ENCODE results near the gene SERINC5.
A peak's percentile ranks its signal among the peaks of the same experiment; 100 is the strongest.

Gene SERINC5

DNA sequence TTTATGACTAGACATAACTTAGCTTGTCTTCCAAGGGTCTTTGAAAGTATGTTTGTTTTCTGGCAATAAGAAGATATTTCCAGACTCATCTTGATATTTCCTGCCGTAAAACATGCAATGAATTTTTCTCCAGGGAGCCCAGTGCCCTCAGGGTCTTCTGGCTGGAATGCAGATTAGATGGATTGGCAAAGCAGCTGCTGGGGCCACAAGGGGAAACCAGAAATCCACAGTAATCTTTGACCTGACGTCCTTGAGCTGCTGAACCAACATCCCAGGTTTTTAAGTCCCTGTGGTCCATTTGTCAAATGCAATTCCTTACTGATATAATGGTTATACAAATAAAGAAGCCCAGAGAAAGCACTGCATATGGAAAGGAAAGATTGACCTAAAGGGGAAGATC lies 127.7 kb downstream of the SERINC5 start:
- H3K4me3 ChIP-seq (ENCODE audit: control insufficient read depth, low read depth, low read length) = no peak overlapping the region
- no peak for DNase-seq (ENCODE audit: low read depth)
- TF ChIP-seq, protein P1, sequence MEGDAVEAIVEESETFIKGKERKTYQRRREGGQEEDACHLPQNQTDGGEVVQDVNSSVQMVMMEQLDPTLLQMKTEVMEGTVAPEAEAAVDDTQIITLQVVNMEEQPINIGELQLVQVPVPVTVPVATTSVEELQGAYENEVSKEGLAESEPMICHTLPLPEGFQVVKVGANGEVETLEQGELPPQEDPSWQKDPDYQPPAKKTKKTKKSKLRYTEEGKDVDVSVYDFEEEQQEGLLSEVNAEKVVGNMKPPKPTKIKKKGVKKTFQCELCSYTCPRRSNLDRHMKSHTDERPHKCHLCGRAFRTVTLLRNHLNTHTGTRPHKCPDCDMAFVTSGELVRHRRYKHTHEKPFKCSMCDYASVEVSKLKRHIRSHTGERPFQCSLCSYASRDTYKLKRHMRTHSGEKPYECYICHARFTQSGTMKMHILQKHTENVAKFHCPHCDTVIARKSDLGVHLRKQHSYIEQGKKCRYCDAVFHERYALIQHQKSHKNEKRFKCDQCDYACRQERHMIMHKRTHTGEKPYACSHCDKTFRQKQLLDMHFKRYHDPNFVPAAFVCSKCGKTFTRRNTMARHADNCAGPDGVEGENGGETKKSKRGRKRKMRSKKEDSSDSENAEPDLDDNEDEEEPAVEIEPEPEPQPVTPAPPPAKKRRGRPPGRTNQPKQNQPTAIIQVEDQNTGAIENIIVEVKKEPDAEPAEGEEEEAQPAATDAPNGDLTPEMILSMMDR (IDR thresholded peaks at IDR 0.05; ENCODE audit: control insufficient read depth, insufficient read depth, low read depth, low read length, missing control alignments) = no peak

DNA sequence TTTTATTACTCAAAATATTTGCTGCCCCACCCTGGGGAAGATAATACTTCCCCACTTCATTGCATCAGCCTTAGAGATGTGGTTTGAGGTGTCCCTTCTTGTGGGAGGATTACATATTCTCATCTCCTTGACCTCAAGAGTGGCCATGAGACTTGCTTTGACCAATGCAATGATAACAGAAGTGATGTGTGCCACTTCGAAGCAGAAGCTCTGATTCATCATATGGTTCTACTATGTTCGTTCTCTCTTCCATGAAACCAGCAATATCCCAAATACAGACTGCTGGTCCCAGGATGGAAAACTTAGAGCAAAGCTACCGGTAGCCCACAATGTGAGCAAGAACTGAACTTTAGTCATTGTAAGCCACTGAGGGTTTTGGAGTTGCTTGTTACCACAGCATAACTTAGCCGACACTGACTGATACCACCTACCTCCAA lies 128.7 kb downstream of the SERINC5 start:
- peak; percentile 24 for DNase-seq (ENCODE audit: low read depth)
- TF ChIP-seq, protein P1 (IDR thresholded peaks at IDR 0.05; ENCODE audit: control insufficient read depth, insufficient read depth, low read depth, low read length, missing control alignments) = no peak
- H3K4me3 ChIP-seq (ENCODE audit: control insufficient read depth, low read depth, low read length) = no peak overlapping the region

DNA sequence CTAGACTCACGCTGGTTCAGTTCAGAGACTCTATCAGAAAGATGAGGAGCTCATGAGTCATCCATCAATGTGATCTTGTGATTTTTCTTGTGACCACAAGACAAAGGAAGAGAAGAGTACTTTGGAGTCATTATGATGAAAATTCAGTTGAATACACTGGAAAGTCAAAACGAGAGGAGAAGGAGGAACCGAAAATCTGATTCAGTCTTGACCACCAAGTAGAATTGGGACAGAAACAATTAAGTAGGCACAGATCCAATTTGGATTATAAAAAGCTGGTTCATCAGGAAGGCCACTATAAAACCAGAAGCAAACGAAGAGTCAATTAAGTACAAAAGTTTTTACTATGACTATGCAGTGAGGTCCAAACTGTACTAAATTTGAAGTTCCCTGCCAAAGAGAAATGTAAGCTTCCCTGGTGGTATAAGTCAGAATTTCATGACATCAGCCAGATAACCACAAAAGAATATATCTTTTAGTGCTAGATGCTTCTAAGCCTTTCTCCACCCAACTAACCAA lies 129.8 kb downstream of the SERINC5 start:
- TF ChIP-seq, protein P1 (IDR thresholded peaks at IDR 0.05; ENCODE audit: control insufficient read depth, insufficient read depth, low read depth, low read length, missing control alignments) = peak; percentile 5
- no peak overlapping the region for H3K4me3 ChIP-seq (ENCODE audit: control insufficient read depth, low read depth, low read length)
- DNase-seq (ENCODE audit: low read depth) = peak; percentile 73

DNA sequence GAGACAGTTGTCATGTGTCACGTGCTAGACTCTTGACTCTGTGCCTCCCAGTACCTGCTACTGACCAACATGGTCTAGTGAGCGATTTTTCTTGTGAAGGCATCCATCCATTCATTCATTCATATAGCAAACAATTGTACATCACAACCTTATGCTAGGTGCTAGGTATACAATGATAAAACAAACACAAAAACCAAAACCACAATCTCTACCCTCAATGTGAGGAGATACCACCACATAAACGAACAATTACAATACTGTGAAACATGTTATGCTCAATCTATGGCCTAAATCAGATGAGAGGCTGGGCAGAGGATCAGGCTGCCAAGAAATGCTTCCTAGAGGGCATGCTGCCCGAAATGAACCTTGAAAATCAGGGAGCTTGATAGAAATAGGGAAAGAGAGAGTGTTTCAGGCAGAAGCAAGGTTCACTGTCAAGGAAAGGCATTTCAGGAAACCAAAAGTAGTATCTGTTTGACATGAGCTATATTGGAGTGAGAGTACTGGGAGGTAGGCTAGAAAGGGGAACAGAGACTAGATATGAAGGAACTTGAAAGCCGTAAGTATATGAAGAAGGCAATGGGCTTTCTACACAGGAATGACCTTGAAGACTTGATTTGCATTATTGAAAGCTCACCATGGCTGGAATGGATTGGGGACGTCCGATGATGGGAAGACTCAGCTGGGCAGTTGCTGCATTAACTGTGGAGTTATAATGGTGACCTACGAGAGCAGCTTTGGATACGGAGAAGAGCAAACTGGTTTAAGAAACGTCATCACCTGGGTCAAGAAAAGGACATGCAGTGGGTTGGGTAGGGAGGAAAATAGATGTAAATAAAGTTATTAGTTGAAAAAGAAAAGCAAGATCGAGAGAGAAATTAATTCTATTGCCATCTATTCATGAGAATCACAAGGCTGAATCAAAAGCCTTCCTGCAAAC lies 130.6 kb downstream of the SERINC5 start:
- no peak for DNase-seq (ENCODE audit: low read depth)
- TF ChIP-seq, protein P1 (IDR thresholded peaks at IDR 0.05; ENCODE audit: control insufficient read depth, insufficient read depth, low read depth, low read length, missing control alignments) = no peak
- no peak overlapping the region for H3K4me3 ChIP-seq (ENCODE audit: control insufficient read depth, low read depth, low read length)

DNA sequence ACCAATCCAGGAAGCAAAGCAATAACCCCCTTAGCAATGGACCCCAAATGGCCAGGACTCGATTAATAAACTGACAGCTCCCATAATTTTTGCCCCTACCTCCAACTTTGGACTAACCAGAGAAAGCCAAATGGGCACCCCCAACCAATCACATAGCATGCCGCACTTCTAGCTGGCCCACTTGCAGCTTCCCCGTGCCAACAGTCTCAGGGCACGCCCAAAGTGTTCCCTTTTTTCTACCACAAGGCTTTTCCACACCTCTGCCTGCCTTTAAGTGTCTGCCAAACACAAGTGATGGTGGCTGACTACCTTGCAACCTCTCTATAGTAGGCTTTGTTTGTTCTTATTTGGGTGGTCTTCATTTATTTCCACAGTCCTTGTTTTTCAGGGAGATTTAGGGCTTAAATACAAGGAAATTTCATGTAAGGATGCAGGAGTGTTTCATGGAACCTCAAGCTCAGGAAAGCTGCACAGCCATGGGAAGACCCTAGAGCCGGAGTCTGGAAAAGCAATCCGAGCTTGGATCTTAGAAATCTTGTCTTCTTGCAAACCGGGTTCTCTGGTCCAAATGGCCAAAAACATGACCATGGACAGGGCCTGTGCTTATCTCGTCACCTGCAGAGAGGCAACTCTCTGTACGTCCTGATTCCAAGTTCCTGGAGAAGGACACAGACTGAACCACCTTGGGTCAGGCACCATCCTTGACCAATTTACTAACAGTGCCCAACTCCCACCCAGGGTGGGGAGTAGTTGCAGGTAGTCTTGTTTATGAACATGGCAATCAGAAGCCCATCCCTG lies 131.5 kb downstream of the SERINC5 start:
- no peak for DNase-seq (ENCODE audit: low read depth)
- TF ChIP-seq, protein P1 (IDR thresholded peaks at IDR 0.05; ENCODE audit: control insufficient read depth, insufficient read depth, low read depth, low read length, missing control alignments) = no peak

DNA sequence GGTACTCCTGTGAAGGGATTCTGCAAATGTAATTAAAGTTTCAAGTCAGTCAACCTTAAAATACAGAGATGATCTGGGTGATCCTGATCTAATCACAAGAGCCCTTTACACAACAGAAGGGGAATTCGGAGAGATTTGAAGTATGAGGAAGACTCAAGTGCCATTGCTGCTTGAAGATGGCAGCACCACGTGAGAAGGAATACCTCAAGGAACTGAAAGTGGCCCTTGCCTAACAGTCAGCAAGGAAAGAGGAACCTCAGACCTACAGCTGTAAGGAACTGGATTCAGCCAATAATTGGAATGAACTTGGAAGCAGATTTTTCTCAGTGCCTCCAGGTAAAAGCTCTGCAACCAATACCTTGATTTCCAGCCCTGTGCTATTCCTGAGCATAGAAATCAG lies 133.3 kb downstream of the SERINC5 start:
- H3K4me3 ChIP-seq (ENCODE audit: control insufficient read depth, low read depth, low read length) = no peak overlapping the region
- DNase-seq (ENCODE audit: low read depth) = no peak
- TF ChIP-seq, protein P1 (IDR thresholded peaks at IDR 0.05; ENCODE audit: control insufficient read depth, insufficient read depth, low read depth, low read length, missing control alignments) = no peak

More for the DNA sequence above, 131.5 kb downstream of the SERINC5 start:
- H3K4me3 ChIP-seq (ENCODE audit: control insufficient read depth, low read depth, low read length) = no peak overlapping the region
